ENCODE results near the gene CDHR5.

DNA sequence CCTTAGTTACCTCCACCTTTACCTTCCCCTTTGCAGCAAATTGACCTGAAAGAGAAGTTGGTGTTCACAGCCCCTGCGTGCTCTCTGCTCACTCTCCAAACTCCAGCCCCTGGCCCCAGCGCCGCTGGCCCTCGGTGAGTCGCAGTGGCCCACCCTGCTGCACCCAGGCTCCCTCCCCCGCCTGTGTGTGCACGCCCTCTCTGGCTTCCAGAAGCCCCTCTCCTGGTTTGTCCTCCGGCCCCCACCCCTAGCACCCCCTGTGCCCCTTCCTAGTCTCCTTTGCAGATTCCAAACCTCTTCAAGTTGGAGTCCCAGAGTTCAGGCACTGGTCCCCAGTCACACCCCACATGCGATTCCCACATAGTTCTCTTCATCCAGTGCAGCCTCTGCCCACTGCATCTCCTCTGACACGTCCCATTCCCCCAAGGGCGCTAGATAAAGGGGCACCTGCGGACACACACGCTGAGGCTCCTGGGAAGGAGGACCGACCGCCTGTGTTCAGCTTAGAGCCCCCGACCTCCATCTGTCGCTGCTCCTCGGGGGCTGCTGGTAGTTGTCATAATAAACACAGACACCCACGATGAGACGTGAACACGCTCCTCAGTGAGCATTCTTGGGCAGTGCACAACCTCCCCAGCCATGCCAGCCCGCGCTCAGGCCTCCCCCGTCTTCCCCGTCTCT lies 50.0 kb downstream of the CDHR5 start:
- TF ChIP-seq POLR2A (IDR thresholded peaks at IDR 0.05) = no peak
- TF ChIP-seq, protein P1, sequence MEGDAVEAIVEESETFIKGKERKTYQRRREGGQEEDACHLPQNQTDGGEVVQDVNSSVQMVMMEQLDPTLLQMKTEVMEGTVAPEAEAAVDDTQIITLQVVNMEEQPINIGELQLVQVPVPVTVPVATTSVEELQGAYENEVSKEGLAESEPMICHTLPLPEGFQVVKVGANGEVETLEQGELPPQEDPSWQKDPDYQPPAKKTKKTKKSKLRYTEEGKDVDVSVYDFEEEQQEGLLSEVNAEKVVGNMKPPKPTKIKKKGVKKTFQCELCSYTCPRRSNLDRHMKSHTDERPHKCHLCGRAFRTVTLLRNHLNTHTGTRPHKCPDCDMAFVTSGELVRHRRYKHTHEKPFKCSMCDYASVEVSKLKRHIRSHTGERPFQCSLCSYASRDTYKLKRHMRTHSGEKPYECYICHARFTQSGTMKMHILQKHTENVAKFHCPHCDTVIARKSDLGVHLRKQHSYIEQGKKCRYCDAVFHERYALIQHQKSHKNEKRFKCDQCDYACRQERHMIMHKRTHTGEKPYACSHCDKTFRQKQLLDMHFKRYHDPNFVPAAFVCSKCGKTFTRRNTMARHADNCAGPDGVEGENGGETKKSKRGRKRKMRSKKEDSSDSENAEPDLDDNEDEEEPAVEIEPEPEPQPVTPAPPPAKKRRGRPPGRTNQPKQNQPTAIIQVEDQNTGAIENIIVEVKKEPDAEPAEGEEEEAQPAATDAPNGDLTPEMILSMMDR (IDR thresholded peaks at IDR 0.05) = no peak

Measured in testis (tissue), 2 donors.